NK-92 treated with Interleukin-12 subunit alpha and Interleukin-12 subunit beta, amount 100 ng/mL, for 24 hours (cell line): Measurements from ENCODE around the gene CNTNAP4.

ENCODE experiments used
- DNase-seq: peaks from one replicate; lab custom pipeline; 2025; lab: John Stamatoyannopoulos, UW

Gene CNTNAP4

DNA sequence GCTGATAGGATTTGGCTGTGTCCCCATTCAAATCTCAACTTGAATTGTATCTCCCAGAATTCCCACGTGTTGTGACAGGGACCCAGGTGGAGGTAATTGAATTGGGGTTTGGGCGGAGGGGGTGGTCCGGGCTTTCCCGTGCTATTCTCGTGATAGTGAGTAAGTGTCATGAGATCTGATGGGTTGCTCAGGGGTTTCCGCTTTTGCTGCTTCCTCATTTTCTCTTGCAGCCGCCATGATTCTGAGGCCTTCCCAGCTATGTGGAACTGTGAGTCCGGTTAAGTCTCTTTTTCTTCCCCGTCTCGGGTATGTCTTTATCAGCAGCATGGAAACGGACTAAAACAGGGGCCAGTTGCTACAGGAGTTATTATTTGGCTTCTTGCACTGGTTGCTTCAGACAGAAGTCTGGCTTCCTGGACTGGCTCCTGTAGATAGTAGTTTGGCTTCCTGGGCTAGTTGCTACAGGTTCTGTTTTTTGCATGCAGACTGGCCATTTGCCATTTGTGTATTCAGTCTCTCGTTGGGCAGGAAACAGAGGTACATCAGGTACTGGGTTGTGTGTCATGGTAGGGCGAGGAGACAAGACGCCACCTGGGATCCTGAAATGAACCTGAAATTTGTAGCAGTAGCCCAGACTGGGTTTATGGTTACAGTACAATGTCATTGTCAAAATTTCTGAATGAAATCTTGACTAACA, 32.6 kb downstream of the CNTNAP4 start:
- no peak for DNase-seq

DNA sequence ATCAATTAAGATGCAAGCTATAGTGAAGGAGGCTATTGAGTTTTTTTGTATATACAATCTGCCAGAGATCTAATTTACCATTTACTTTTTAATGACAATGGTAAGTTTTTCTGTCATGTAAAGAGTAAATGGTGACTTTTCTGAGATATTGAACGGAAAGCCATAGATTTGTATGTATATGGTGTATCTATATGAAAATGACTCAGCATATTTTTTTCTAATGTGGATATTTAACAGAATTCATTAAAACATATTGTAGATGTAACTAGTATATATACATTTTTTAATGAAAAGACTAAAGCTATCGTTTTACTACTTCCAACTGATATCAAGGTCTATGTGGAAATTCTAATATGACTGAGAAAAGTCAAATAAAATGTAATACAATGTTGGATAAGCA, 34.1 kb downstream of the CNTNAP4 start:
- DNase-seq, result no peak

DNA sequence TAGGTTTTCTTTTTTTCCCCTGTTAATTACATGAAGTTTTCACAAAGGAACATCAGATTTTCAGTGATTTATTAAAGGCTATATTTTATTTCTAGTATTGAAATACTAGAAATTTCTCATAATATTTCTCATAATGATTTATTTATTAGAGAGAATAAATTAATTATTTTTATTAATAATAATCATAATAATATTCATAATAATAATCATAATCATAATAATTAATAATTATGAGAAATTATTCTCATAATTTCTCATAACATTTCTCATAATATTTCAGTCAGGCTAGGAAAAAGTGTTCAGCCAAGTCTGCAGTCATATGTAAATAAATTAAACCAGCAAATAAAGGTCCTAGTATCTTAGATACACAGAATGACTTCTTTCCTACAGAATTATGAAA, 41.4 kb downstream of the CNTNAP4 start:
- no peak for DNase-seq

DNA sequence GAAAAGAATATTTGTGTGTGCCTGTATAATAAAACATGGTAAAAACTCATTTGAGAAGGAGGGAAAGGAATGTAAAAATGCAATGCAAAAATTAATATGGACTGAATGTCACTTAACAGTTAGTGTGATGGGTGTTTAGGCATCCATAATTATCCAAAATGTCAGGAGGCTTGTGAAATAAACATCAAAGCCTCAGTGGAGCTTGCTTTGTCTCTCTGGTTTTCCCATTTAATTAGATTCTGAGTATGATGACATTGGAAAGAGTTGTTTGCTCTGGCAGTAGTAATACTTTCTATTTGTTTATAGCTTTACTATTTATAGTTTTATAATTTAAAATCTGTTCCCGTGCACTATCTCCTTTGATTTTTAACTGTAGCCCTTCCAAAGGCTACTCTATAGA, 51.9 kb downstream of the CNTNAP4 start:
- no peak for DNase-seq

DNA sequence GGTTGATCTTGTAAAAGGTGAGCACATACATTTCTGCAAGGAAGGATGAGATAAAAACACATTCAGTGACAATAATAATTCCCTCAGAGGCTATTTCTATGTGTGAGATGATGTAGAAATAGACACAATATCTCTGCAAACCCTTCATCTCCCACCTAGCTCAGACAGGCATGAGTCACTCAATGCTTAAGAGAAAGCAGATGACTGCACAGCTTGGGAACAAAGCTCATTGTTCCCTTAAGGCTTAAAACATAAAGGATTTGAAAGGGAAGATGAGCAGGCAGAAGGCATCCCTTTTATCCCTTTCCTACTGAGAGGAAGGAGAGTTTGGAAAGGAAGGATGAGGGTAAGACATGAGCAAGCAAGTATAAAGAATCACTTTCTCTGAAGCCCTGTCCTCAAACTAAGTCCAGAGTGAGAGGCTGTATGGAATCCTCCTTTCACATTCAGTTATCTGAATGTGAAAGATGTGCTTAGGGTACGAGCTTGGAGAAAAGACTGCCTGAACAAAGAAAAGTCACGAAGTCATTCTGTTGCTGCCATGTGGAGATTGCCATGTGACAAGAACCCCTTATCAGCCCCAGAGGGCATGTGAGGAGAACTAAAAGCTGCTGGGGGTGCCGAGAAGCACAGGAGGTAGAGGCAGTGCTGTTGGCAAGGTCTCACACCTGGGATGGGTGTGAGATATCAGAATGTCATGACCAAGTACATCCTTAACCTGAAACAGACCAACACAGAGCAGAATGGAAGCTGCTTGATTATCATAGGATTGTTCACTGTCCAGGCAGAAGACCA, 58.2 kb downstream of the CNTNAP4 start:
- DNase-seq, result no peak

DNA sequence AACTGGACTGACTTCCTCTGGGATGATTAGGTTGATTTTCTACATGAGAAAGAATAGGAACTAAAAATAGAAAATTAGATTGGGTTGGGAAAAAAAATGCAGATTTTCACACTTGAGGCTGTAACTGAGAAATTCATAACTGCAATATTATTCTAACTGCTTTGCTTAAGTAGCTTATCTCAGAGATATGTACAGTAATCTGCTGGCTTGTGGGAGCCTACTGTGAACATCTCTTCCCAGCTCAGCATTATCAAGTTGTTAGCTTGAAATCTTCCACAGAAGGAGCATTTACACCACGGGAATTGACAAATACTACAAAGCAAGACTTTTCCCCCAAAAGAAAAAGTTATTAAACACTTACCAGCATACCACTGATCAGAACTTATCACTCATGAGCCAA, 58.9 kb downstream of the CNTNAP4 start:
- DNase-seq, result no peak

DNA sequence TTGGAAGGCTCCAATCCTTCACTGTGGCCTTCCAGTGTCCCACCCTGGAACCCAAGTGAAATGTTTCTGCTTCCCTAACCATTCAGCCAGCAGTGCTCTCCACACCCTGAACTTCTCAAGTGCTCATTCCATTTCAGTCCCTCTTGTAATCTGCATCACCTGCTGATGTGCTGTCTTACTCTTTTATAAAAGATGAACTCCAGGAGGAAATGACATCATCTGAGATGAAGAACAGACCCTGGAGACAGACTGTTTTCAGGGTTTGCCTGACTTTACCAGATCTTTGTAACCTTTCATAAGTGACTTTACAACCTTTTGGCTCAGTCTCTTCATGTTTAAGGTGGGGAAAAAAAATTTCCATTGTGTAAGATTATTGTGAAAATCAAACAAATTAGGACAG, 61.3 kb downstream of the CNTNAP4 start:
- no peak for DNase-seq

DNA sequence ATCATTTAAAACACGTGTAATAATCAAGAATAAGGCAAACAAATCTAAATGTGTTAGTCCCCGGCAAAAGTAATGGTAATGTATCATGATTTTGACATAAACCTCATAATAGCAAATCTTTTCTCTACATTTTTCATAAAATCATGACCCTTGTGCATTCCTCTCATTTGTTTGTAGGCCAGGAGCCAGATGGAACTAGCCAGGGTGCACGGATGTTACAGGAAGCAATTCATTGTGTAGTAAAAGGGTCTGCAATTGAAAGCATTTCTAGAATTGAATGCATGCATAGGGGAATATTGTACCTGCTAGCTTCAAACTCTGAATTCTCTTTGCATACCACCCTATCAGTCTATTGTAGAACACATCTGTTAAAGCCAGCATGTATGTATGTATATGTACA, 66.6 kb downstream of the CNTNAP4 start:
- no peak for DNase-seq

DNA sequence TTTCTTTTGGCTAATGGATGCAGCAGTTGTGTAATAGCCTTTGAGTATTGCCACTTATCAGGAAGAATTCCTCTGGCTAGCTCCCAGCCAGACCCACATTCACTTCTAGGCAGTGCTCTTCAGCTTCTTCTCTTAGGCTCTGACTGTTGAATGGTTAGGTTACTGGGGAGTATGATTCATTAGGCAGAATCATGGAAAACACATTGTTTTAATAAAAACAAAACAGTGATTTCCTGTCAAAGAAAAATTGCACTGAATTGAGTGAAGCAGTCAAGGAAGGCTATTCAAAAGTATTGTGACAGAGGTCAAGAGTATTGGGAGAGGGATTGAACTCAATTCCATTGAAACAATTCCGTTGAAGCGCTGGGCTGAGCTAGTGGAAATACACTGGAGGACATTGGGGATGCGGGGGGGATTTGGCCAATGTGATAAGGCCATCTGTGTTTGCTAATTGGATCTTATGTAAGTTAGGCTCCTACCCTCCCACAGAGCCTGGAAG, 68.0 kb downstream of the CNTNAP4 start:
- DNase-seq, result no peak

DNA sequence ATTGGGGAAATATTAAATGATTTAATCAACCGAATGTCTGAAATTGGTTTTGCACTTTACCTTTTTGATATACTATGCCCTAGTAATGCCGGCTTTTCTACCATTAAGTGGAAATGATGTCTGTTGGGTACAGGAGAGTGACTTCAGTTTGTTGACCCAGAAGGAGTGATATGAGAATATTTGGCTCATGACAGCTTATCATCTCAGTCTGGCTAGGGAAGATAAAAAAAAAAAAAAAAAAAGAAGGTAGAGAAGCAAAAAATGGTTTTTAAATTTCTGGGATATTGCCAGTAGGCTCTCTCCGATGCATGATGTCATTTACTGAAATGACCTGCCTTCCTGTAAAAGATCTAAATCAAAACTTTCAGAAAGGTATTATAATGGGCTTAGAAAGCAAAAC, 69.0 kb downstream of the CNTNAP4 start:
- DNase-seq, result no peak

DNA sequence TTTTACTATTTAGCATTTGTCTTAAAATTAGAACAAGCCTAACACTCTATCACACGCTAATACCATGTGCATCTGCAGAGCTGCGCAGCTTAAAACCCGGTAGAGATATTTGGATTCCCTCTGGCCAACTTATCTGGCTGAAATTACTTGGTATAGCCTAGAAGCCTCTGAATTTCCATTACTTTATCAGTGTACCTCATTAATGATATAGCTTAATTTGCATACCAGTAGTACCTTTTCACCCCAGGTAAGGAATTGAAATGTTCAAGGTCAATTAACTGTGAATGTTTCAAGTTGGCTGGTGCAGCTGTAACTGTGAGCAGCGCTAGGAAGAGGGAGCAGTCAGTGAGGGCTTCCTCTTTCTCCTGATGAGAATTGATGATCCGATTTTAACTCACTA, 74.2 kb downstream of the CNTNAP4 start:
- DNase-seq, result no peak

DNA sequence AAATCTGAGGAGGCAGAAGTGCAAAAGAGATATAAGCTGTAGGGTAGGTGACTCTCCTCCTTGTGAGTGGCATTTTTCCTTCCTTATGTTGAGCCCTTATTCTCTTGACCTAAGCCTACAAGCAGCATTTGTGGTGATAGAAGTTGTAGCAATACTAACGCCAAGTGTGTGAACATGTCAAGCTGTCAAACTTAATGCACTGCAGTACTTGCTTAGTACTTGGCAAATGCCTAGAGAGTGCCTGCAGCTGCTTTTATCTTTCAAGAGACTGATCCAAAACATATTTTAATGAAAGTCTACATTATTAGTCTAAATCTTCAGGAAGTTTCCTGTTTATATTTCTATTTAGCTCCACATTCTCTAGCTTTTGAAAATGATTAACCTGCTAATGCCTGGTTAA, 83.2 kb downstream of the CNTNAP4 start:
- DNase-seq, result no peak

DNA sequence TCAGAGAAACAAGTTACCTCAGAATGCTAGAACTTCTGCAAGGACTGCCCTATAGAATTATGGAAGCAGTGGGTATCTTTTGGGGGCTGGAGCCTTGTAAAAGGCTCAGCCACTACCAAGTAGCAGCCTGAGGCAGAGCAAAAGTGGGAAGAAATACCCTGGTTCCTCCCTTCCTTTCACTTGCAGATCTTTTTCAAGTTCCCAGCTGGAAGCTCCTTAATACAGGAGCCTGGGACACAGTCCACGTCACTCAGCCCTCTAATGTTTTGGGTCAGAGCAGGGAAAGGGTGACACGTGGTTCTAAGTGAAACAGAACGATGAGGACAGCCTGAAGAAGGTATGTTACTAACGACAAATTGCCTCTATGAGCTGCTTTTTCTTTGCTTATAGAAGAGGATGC, 93.1 kb downstream of the CNTNAP4 start:
- DNase-seq, result no peak

DNA sequence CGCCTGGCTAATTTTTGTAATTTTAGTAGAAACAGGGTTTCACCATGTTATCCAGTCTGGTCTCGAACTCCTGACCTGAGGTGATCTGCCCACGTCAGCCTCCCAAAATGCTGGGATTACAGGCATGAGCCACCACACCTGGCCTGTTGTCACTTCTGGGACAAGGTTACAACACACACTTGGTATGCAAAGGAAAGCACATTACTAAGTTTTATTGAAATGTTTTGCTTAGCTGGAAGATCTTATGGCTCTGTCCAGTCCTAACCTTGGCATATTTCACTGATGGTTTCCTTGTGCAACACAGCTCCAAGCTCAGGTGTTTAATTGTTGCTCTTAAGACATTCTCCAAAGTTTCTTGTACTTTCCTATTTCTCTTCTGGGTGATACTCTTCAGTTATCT, 94.2 kb downstream of the CNTNAP4 start:
- DNase-seq, result no peak

DNA sequence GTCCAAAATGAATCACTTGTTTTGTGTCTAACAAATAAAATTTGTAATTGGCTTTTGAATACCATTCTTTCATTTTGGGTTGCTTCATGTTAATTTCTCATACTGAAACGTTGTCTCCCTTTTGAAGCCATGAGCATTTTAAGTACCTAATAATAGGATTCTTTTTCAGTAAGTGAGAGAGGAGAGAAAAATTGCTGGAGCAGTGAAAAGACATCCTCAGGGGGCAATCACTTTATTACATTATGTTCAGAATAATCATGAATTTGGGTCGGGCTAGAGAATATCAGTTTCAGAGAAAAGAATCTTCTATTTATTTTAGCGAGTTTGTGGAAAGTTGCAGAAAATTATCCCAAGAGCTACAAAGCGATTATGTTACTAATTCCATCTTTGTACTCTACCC, 96.8 kb downstream of the CNTNAP4 start:
- DNase-seq, result no peak

DNA sequence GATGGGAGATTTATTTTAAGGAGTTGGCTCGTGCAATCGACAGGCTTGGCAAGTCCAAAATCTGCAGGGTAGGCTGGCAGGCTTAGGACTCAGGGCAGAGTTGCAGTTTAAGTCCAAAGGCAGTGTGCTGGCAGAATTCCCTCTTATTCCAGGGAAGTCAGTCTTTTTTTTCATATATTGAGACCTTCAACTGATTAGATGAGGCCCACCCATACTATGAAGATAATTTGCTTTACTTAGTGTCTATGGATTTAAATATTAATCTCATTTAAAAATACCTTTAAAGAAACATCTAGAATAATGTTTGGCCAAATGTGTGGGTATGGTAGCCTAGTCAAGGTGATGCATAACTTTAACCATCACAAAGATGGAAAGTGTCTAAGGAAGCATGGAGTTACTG, 99.8 kb downstream of the CNTNAP4 start:
- no peak for DNase-seq

DNA sequence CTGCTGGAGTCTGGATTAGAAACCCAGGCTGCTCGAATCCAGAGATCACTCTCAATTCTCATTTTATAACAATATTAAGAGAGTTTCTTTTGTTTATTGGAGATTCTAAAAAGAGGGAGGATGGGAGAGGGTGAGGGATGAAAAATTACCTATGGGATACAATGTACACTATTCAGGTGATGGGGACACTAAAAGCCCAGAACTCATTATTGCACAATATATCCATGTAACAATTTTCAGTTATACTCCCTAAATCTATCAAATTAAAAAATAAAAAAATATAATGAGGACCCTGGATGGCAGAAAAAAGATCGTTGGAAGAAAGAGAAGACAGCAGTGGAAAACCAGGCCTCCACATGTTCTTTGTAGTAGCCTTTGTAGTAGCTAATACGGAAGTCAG, 100.8 kb downstream of the CNTNAP4 start:
- DNase-seq, result no peak

DNA sequence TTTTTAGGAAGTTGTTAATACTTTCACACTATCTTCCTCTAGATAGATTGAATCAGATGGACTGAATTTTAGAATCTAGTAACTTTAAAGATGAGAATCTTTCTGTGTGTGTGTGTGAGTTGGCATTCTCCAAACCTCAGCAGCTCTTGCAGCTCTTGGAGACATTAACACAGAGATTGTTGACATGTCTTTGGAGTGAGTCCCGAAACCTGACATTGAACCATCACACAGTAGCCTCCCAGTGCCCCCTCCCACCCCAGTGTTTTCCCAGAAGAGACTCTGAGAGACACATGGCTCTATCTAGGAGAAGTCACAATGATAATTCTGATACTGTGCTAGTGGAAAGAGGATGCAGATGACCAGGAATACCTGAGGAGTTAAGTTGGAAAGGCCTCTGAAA, 103.9 kb downstream of the CNTNAP4 start:
- DNase-seq, result no peak

DNA sequence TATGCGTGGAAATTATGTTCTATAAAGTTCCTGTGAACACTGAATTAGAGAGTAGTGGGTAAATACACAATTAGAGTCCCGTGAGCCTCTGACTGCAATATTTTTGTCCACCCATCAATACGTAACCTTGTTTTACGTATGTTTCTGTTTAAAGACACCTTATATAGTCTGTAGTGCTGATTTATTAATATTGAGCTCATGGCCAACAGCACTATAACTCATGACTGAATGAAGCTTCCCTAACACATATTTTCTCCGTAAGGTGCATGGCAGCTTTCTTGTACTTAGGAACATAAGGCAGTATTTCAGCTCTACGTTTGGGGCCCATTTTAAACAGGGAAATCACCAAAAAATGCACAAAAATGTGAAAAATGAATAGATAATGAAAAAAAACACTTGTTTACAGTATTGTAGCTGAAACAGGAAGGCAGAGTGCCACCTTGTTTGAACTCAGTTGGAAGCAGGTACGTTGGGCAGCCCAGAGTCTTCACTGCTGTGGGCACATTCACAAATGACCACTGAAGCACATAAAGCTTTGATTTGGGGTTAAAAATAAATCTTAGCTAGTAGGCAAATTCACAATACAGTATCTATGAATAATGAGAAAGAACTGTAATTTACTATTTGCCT, 108.5 kb downstream of the CNTNAP4 start:
- DNase-seq, result no peak

DNA sequence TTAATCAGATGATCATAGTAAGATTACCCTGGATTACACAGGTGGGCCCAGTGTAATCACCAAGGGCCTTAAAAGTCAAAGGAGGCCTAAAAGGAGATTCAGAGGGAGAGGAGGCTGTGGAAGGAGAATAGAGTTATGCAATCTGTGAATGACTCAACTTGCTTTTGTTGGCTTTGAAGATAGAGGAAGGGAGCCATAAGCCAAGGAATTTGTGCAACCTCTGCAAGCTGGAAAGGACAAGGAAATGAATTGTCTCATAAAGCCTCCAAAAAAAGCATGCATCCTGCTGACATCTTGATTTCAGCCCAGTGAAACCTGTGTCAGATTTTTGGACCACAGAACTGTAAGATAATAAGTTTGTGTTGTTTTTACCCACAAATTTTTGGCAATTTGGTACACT, 109.6 kb downstream of the CNTNAP4 start:
- no peak for DNase-seq

DNA sequence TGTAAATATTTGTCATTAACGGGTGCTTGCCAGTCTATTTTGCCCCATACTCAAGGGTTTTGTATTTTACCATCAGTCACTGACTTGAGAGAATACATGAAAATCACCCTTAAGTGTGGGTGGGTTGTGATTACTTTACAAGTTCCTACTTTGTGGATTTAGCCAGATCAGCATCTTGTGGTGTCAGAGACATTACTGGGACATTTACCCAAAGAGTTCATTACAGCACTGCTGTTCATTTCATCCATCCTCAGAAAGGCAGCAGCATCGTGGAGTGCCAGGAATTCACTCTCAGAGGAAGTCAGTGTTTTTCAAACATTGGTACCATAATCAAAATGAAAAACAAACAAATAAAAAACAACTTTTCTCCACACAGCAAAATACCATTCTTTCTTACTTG, 110.8 kb downstream of the CNTNAP4 start:
- DNase-seq, result no peak

DNA sequence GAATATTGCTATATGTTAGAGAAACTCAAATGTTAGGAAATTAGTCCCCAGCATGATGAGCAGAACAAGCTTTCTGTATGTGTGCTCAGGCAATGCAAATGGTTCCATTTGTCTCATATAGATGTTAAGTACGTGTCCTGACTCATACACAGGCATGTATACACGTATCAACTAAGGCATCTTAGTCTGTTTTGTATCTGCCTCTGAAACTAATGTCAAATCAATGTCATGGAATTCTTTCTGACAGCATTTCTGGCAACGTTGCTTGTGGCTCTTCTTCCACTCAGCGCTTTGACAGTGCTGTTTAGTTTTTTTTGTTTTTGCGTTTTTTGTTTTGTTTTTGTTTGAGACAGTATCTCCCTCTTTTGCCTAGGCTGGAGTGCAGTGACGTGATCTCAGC, 111.9 kb downstream of the CNTNAP4 start:
- no peak for DNase-seq

DNA sequence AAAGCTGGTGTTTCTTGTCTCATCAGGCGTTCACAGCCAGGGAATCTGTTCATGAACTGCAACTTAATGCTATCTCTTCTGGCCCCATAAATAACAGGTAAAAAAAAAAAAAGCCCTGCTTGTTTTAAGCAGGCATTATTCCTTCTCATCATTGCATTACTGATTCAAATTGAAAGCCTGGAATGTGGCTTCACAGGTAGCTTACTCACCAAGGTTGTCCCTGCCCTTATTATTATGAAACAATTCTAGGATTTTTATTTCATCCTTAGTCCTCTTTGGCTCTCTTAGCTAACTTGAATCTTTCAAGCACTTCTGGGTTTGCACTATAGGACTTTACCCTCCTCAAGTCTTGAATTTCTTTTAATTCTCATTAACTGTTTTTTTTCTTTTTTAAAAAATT, 113.3 kb downstream of the CNTNAP4 start:
- no peak for DNase-seq
